K562 (cell line): ENCODE results near the gene NSG2.

ENCODE experiments used
- ATF7 ChIP-seq: fragments of 450-650 bp; IDR thresholded peaks from 2 replicates; pipeline ENCODE4 v1.7.1; 2014; ENCODE audit warnings: mild to moderate bottlenecking, moderate library complexity
- CEBPB ChIP-seq: fragments of 450-650 bp; IDR thresholded peaks from 2 replicates; pipeline ENCODE4 v1.6.1; 2016; ENCODE audit warnings: missing genetic modification characterization, missing compliant biosample characterization
- CTCF ChIP-seq, 3 experiments: IDR thresholded peaks in 2 of 3; conservative IDR thresholded peaks in 1 of 3; 2 replicates each; pipeline ENCODE4 v1.5.1; 2011 to 2012; ENCODE audit warnings: low read length in 3 of 3, mild to moderate bottlenecking in 3 of 3, control low read depth in 2 of 3, improper control_type of control experiment in 1 of 3, inconsistent platforms in 1 of 3, low read depth in 1 of 3, mixed read lengths in 1 of 3, moderate library complexity in 1 of 3; ENCODE audit not compliant: insufficient read depth in 2 of 3
- EP300 ChIP-seq: IDR thresholded peaks from 2 replicates; pipeline ENCODE4 v1.6.1; 2012; ENCODE audit warnings: low read length, improper control_type of control experiment
- KLF13 ChIP-seq: fragments of 450-650 bp; IDR thresholded peaks from 2 replicates; pipeline ENCODE4 v1.6.1; 2016; ENCODE audit warnings: missing genetic modification characterization, low read depth, mild to moderate bottlenecking, missing compliant biosample characterization, moderate library complexity, borderline replicate concordance
- MXI1 ChIP-seq: IDR thresholded peaks from 2 replicates; pipeline ENCODE4 v1.6.1; 2011; ENCODE audit warnings: low read depth, mild to moderate bottlenecking, improper control_type of control experiment, low read length
- PML ChIP-seq: IDR thresholded peaks from 2 replicates; pipeline ENCODE4 v1.6.1; 2012; ENCODE audit warnings: low read length, inconsistent platforms
- POLR2AphosphoS5 ChIP-seq: IDR thresholded peaks from 2 replicates; pipeline ENCODE4 v1.6.1; 2011; ENCODE audit warnings: mild to moderate bottlenecking, low read depth, low read length, moderate library complexity; ENCODE audit not compliant: control insufficient read depth, insufficient read depth
- SIN3B ChIP-seq: fragments of 450-650 bp; IDR thresholded peaks from 2 replicates; pipeline ENCODE4 v1.6.1; 2017; ENCODE audit warnings: low read depth, mild to moderate bottlenecking, moderate library complexity
- TARDBP ChIP-seq: fragments of 450-650 bp; IDR thresholded peaks from 2 replicates; pipeline ENCODE4 v1.6.1; 2016
- TEAD1 ChIP-seq, 2 experiments: fragments of 450-650 bp in 1 of 2; sonication (generic) in 1 of 2; formaldehyde crosslinking; IDR thresholded peaks; 2 replicates each; pipeline versions ENCODE4 v1.4.0 to v1.8.0; 2020 to 2022; ENCODE audit warnings: mild to moderate bottlenecking in 2 of 2, missing genetic modification reagents in 1 of 2
- ZFPM2 ChIP-seq: fragments of 250-450 bp; sonication (Bioruptor Pico); IDR thresholded peaks from 2 replicates; pipeline ENCODE4 v1.5.1; 2022; ENCODE audit warnings: mild to moderate bottlenecking
- ZNF224 ChIP-seq: sonication (generic); formaldehyde crosslinking; IDR thresholded peaks from 2 replicates; pipeline ENCODE4 v1.8.0; 2022; ENCODE audit warnings: mild to moderate bottlenecking, missing genetic modification reagents
- TF ChIP-seq, protein P1 (sequence below): fragments of 250-450 bp; sonication (Bioruptor Pico); IDR thresholded peaks from 2 replicates; pipeline ENCODE4 v1.5.0; 2020; ENCODE audit warnings: mild to moderate bottlenecking, borderline replicate concordance

DNA sequence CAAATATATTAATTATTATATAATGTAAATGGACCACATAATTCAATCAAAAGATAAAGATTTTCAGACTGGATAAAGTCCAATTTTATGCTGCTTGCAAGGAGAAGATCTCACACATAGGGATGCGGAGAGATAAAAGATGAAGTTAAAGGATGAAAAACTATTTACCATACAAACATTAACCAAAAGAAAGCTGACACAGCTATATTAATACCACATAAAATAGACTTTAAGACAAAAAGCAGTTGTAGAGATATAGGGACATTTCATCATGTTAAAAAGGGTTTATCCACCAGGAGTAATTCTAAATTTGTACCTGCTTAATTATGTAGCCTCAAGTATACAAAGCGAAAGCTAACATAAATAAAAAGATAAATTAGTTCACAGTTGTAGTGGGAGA lies 15.2 kb upstream of the NSG2 start:
- no peak for TF ChIP-seq ZFPM2 (CRISPR knock-in tag)
- no peak for TF ChIP-seq CTCF (IDR thresholded peaks at IDR 0.05 in 2 of 3, conservative IDR thresholded peaks at IDR 0.05 in 1 of 3; ENCODE audit: insufficient read depth in 2 of 3, low read depth in 1 of 3, low read length in 3 of 3)
- no peak for TF ChIP-seq ZNF224 (CRISPR knock-in tag)
- TF ChIP-seq ATF7, result no peak
- no peak for TF ChIP-seq SIN3B
- TF ChIP-seq MXI1, result no peak
- TF ChIP-seq EP300, result no peak
- no peak for TF ChIP-seq POLR2AphosphoS5
- no peak for TF ChIP-seq TARDBP
- no peak for TF ChIP-seq KLF13 (tag)
- TF ChIP-seq, protein P1, sequence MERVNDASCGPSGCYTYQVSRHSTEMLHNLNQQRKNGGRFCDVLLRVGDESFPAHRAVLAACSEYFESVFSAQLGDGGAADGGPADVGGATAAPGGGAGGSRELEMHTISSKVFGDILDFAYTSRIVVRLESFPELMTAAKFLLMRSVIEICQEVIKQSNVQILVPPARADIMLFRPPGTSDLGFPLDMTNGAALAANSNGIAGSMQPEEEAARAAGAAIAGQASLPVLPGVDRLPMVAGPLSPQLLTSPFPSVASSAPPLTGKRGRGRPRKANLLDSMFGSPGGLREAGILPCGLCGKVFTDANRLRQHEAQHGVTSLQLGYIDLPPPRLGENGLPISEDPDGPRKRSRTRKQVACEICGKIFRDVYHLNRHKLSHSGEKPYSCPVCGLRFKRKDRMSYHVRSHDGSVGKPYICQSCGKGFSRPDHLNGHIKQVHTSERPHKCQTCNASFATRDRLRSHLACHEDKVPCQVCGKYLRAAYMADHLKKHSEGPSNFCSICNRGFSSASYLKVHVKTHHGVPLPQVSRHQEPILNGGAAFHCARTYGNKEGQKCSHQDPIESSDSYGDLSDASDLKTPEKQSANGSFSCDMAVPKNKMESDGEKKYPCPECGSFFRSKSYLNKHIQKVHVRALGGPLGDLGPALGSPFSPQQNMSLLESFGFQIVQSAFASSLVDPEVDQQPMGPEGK, result no peak
- no peak for TF ChIP-seq CEBPB
- no peak for TF ChIP-seq PML
- TF ChIP-seq TEAD1 (CRISPR knock-in tag; IDR thresholded peaks at IDR 0.05), result no peak
